Measurements from ENCODE around the gene ADAMTS7. TPM values are rescaled to one million over a fixed set of nuclear protein-coding genes. Genes with fewer than 3 reads are reported as not detected.
"Not testable (repeated sequence)": the region's sequence is repeated elsewhere in the genome, so short reads cannot be mapped to it uniquely, and the experiment has no call there.

ADAMTS7 gene
- polyA plus RNA-seq, 12 donors = 10.5 to 20.3 (median 17.0) TPM; not detected in 1

- no peak for DNase-seq
These were observed 19.4 kb upstream of the ADAMTS7 start for GRCh38 chr15:78830514-78831228.

GRCh38 chr15:78828920-78829319 lies 17.7 kb upstream of the ADAMTS7 start:
- no peak for DNase-seq

GRCh38 chr15:78822514-78822913 lies 11.2 kb upstream of the ADAMTS7 start:
- DNase-seq = no peak

GRCh38 chr15:78811825-78812183 lies 540 bp upstream of the ADAMTS7 start:
- DNase-seq = no peak

- DNase-seq = no peak
These were observed 721 bp downstream of the ADAMTS7 start for GRCh38 chr15:78810362-78811123.

GRCh38 chr15:78810003-78810361 lies 1.3 kb downstream of the ADAMTS7 start:
- DNase-seq = no peak

- DNase-seq = no peak
These were observed 2.7 kb downstream of the ADAMTS7 start for GRCh38 chr15:78808550-78808949.

- no peak for DNase-seq
These were observed 3.9 kb downstream of the ADAMTS7 start for GRCh38 chr15:78807359-78807758.

GRCh38 chr15:78804391-78804792 lies 6.9 kb downstream of the ADAMTS7 start:
- no peak for DNase-seq

- DNase-seq = no peak
These were observed 10.5 kb downstream of the ADAMTS7 start for GRCh38 chr15:78800806-78801205.

GRCh38 chr15:78800189-78800588 lies 11.1 kb downstream of the ADAMTS7 start:
- no peak for DNase-seq

- DNase-seq = not testable (repeated sequence)
These were observed 12.2 kb downstream of the ADAMTS7 start for GRCh38 chr15:78799102-78799501.

- not testable (repeated sequence) for DNase-seq
These were observed 12.9 kb downstream of the ADAMTS7 start for GRCh38 chr15:78798355-78798754.

- no peak for DNase-seq
These were observed 13.3 kb downstream of the ADAMTS7 start for GRCh38 chr15:78797951-78798350.

- no peak for DNase-seq
These were observed 14.8 kb downstream of the ADAMTS7 start for GRCh38 chr15:78796510-78796909.

- no peak for DNase-seq
These were observed 16.2 kb downstream of the ADAMTS7 start for GRCh38 chr15:78795043-78795442.

- DNase-seq = not testable (repeated sequence)
These were observed 16.8 kb downstream of the ADAMTS7 start for GRCh38 chr15:78794446-78794845.

GRCh38 chr15:78791357-78791756 lies 19.9 kb downstream of the ADAMTS7 start:
- DNase-seq = no peak

- DNase-seq = no peak
These were observed 21.2 kb downstream of the ADAMTS7 start for GRCh38 chr15:78790027-78790426.

GRCh38 chr15:78789615-78790014 lies 21.6 kb downstream of the ADAMTS7 start:
- no peak for DNase-seq

GRCh38 chr15:78788016-78788660 lies 23.1 kb downstream of the ADAMTS7 start:
- DNase-seq = no peak

- not testable (repeated sequence) for DNase-seq
These were observed 28.9 kb downstream of the ADAMTS7 start for GRCh38 chr15:78782402-78782801.

GRCh38 chr15:78781381-78781780 lies 29.9 kb downstream of the ADAMTS7 start:
- not testable (repeated sequence) for DNase-seq
